Gastrocnemius medialis (tissue), 4 donors: ENCODE data around the gene TCF4.
A peak's percentile ranks its signal among the peaks of the same experiment; 100 is the strongest.

Source experiments
- CTCF ChIP-seq, 5 experiments: fragments of 450-650 bp in 3 of 5; fragments of 200-600 bp in 2 of 5; sonication (generic) in 2 of 5; IDR thresholded peaks in 4 of 5; conservative IDR thresholded peaks in 1 of 5; 1 replicate in 4 of 5; 2 replicates in 1 of 5; pipeline ENCODE4 v1.5.1; 2016 to 2019; ENCODE audit warnings: antibody characterized with exemption in 5 of 5, mild to moderate bottlenecking in 3 of 5, moderate library complexity in 3 of 5
- POLR2A ChIP-seq, 2 donors: fragments of 450-650 bp; IDR thresholded peaks; one replicate each; pipeline ENCODE4 v1.6.1; 2017; ENCODE audit warnings: antibody characterized with exemption in 2 of 2, mild to moderate bottlenecking in 2 of 2, moderate library complexity in 2 of 2

- TF ChIP-seq CTCF (IDR thresholded peaks at IDR 0.05 in 4 of 5, conservative IDR thresholded peaks at IDR 0.05 in 1 of 5), result peak in 1 of 5 experiments; percentile 13
- no peak for TF ChIP-seq POLR2A (IDR thresholded peaks at IDR 0.05)
Measured at GRCh38 chr18:55338978-55339650, 248.9 kb downstream of the TCF4 start.
